Urinary bladder (tissue), 4 donors: ENCODE measurements around the gene FOXN4. TPM values are rescaled to one million over a fixed set of nuclear protein-coding genes. Genes with fewer than 3 reads are reported as not detected.
A peak's percentile ranks its signal among the peaks of the same experiment; 100 is the strongest.

Source experiments
- DNase-seq: peaks from one replicate; pipeline ENCODE4 v3.0.0-alpha.2; 2015; ENCODE audit errors: extremely low spot score
- H3K27ac ChIP-seq: one replicate; pipeline ENCODE4 v1.5.1; 2013; ENCODE audit warnings: low read depth, mild to moderate bottlenecking, moderate library complexity
- H3K36me3 ChIP-seq: one replicate; pipeline ENCODE4 v1.6.1; 2013; ENCODE audit warnings: mild to moderate bottlenecking, moderate library complexity; ENCODE audit not compliant: insufficient read depth
- H3K4me1 ChIP-seq: one replicate; pipeline ENCODE4 v1.6.1; 2013; ENCODE audit warnings: mild to moderate bottlenecking, moderate library complexity; ENCODE audit not compliant: insufficient read depth
- H3K4me3 ChIP-seq: one replicate; pipeline ENCODE4 v1.5.1; 2013; ENCODE audit warnings: low read depth, low read length
- WGBS: extraction: QIAGEN DNeasy Blood & Tissue Kit; methylation state at CpG from one replicate; pipeline ENCODE4 v1.1.7; 2013; 5-methylcytosine and 5-hydroxymethylcytosine counted together
- polyA plus RNA-seq: library from polyadenylated mRNA; stranded (reverse); fragments of 200-250 nt; gene quantifications from one replicate; pipeline ENCODE4 v1.2.3, GENCODE V29; 2013
- total RNA-seq: library from RNA; depleted of rRNA; stranded (reverse); fragments of >200 nt; gene quantifications from one replicate; pipeline ENCODE4 v1.2.3, GENCODE V29; 2014
- donor health status: healthy with polysubstance abuse.
- donor health status: healthy.

FOXN4 gene
- total and polyA plus RNA-seq, 2 donors: not detected

DNA sequence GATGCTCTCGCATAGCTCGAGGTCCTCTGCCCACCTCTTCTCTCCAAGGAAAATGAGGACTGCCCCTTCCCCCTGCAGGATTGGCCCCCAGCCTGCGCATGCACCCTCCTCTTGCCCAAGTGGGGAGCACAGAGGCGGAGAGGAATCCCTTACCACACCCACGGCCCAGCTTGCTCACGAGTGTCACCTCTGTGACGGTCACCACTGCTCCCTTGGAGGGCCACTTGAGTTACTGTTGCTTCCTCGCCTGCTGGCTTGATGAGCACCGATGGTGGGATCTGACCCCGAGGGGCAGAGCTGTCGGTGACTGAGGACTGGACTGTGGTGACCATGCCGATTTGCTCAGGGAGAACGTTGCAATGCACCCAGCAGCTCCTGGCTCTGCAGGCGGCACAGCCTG is 41.7 kb downstream of the FOXN4 start:
- peaks cover 3% of the 10 kb centered on the region for H3K36me3 ChIP-seq
- H3K4me1 ChIP-seq: no peaks in the 10 kb centered on the region
- no peak for DNase-seq
- 86% methylated on average over 14 of the region's 14 CpGs for WGBS
- H3K27ac ChIP-seq: no peak overlapping the region
- H3K4me3 ChIP-seq: no peak overlapping the region

DNA sequence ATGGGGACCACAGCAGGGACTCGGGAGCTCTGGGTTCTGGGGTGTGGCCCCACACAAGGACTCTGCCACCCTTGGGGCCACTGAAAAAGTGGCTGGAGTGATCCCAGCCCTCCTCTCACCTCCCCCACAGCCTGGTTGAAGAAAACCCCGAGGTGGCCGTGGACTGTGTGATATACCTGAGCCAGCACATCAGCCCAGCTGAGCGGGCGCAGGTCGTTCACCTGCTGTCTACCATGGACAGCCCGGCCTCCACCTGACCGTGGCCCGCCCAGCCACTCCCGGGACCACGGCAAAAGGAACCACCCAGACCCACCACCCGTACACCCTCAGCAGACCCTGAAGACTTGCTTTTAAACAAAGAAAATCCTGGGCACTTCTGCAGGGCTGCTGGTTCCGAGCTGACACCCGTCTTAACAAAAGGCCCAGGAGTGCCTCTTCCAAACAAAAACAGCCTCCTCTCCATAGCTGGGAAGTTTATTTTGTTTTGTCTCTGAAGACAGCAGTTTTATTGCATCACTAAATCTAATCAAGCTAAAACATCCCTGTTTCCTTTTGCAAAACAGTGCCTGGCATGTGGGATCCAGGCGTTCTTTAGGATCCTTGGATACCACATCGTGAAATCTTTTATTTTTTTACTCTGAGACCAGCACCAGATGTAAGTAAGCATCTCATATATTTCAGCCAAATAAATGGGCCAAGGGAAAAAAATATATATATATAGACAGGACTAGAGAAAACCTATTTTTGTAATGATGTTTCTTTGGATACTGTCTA is 42.8 kb downstream of the FOXN4 start:
- 77% methylated on average over 16 of the region's 16 CpGs for WGBS
- Histone ChIP-seq H3K36me3 (peaks cover 3% of the 10 kb centered on the region), H3K27ac (no peak overlapping the region), H3K4me3 (no peak overlapping the region), H3K4me1 (no peaks in the 10 kb centered on the region)
- no peak for DNase-seq

DNA sequence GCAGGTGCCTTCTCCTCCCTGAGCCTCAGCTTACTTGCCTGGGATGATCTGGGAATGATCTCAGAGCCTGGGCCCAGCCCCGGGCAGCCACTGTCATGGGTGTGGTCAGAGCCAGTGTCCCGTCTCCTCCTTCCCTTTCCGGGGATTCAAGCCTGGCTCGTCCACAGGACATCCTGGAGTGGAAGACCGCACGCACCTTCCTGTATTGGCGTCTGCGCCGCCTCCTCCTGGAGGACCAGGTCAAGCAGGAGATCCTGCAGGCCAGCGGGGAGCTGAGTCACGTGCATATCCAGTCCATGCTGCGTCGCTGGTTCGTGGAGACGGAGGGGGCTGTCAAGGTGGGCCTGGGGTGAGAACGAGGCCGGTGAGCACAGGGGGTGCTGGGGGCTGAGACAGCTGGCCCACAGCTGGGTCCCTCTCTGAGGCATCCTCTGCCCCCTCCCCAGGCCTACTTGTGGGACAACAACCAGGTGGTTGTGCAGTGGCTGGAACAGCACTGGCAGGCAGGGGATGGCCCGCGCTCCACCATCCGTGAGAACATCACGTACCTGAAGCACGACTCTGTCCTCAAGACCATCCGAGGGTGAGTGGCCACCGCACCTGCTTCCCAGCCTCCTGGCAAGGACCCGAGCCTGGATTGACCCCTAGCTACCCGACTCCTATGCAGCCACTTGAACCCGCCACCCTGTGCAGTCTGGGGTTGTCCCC is 44.0 kb downstream of the FOXN4 start:
- no peak overlapping the region for H3K27ac ChIP-seq
- DNase-seq: no peak

DNA sequence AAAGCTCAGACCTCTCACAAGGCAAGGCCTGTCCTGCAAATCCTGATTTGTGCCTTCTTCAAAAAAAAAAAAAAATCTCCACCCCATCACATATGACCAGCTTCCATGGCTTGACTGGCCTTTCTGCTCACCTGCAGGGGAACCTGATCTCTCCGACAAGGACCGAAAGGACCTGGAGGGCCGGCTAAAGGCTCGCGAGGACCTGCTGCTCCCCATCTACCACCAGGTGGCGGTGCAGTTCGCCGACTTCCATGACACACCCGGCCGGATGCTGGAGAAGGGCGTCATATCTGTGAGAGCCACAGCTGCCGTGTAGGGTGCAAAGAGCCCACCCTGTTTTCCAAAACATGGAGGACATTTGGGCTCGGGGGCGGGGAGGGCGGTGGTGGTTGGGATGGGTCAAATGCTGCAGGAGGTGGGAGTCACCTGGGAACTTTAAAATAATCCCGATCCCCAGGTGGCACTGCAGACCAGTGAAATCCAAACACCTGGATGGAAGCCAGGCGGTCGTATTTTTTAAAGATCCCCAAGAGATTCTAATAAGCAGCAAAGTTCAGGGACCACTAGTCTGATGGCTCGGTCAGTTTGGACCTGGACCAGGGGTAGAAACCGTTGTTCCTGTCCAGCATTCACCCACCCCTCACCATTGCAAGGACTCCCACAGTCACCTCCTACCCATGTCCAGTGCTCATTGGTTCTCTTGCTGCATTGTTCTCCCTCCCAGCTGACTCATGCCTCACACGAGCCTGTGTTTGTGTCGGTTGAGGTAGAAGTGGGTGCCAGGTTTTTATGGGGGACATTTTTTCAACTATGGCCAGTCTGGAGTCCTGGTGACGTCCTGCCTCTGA is 44.8 kb downstream of the FOXN4 start:
- 40% methylated on average over 23 of the region's 23 CpGs for WGBS
- Histone ChIP-seq H3K36me3 (peaks cover 3% of the 10 kb centered on the region), H3K4me3 (no peak overlapping the region), H3K4me1 (no peaks in the 10 kb centered on the region), H3K27ac (no peak overlapping the region)
- DNase-seq: peak; percentile 20

More for the DNA sequence above, 44.0 kb downstream of the FOXN4 start:
- no peak overlapping the region for H3K4me3 ChIP-seq
- no peaks in the 10 kb centered on the region for H3K4me1 ChIP-seq
- peaks cover 3% of the 10 kb centered on the region for H3K36me3 ChIP-seq
- WGBS: 93% methylated on average over 27 of the region's 27 CpGs

DNA sequence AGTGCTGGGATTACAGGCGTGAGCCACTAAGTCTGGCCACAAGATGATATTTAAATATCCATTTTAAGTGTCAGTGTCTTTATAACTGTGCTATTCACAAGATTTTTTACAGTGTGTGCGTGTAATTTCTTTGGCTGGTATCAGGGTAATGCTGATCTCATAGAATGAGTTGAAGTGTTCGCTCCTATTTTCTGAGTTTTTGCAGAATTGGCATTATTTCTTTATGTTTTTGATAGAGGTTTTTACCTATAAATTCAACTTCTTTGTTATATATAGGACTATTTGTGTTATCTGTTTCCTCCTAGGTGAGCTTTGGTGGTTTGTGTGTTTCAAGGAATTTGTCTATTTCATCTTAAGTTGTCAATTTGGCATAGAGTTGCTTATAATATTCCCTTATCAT is 45.6 kb downstream of the FOXN4 start:
- DNase-seq: no peak
- 98% methylated on average over 3 of the region's 3 CpGs for WGBS
- H3K27ac ChIP-seq: no peak overlapping the region
- no peak overlapping the region for H3K4me3 ChIP-seq
- H3K4me1 ChIP-seq: no peaks in the 10 kb centered on the region
- peaks cover 3% of the 10 kb centered on the region for H3K36me3 ChIP-seq

DNA sequence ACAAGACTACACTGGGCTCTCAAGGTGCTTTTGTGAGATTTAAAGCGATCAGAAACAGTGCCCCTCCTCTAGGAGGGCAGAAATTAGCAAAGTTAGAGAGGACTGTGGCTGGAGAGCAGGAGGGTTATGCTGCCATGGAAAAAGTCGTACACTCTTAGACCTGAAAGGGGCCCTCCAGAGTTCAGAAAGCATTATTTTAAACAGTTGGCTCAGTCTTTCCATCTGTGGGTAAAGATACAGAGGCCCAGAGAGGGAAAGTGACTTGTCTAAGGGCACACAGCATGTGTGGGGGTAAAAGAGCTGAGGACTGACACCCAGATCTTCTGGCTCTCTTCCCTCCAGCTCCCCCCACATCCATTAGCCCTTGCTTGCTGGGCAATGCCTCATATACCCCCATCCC is 47.1 kb downstream of the FOXN4 start:
- 95% methylated on average over 2 of the region's 2 CpGs for WGBS
- Histone ChIP-seq H3K4me1 (no peaks in the 10 kb centered on the region), H3K36me3 (peaks cover 3% of the 10 kb centered on the region), H3K27ac (no peak overlapping the region), H3K4me3 (no peak overlapping the region)
- no peak for DNase-seq

DNA sequence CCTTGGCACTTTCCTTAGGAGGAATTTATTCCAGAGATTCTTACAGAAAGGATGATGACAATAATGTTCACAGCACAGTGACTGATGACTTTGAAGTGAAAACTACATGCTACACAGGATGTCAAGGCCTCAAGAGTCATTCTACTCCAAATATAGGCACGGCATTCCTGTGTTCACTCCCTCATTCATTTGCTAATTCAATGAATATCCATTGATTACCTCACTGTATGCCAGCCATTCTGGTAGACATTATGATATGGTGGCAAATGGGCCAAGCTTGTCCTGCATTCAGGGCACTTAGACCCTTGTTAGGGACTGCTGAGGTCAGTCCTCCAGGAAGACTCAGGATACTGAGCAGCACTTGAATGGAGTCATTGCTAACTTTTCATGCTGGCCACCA is 48.0 kb downstream of the FOXN4 start:
- no peak for DNase-seq
- WGBS: 96% methylated on average over 1 of the region's 1 CpG
- peaks cover 1% of the 10 kb centered on the region for H3K36me3 ChIP-seq
- H3K27ac ChIP-seq: no peak overlapping the region
- H3K4me3 ChIP-seq: no peak overlapping the region
- H3K4me1 ChIP-seq: no peaks in the 10 kb centered on the region

DNA sequence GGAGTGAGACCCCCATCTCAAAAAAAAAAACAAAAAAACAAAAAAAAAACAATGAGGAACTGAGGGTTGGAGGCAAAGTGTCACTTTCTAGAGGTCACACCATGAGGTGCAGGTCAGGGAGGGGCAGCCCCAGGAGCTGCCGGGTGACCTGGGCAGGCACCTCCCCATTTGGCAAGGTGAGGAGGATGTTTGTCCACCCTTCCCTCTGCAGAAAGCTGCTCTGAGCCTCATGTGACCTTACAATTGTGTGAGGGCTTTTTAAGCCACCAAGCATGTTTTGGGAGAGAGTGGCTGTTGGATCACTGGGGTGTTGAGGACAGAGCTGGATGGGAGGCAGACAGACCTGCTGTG is 49.6 kb downstream of the FOXN4 start:
- no peaks in the 10 kb centered on the region for H3K4me1 ChIP-seq
- no peaks in the 10 kb centered on the region for H3K36me3 ChIP-seq
- no peak overlapping the region for H3K27ac ChIP-seq
- no peak for DNase-seq
- H3K4me3 ChIP-seq: no peak overlapping the region
- WGBS: 90% methylated on average over 1 of the region's 1 CpG

DNA sequence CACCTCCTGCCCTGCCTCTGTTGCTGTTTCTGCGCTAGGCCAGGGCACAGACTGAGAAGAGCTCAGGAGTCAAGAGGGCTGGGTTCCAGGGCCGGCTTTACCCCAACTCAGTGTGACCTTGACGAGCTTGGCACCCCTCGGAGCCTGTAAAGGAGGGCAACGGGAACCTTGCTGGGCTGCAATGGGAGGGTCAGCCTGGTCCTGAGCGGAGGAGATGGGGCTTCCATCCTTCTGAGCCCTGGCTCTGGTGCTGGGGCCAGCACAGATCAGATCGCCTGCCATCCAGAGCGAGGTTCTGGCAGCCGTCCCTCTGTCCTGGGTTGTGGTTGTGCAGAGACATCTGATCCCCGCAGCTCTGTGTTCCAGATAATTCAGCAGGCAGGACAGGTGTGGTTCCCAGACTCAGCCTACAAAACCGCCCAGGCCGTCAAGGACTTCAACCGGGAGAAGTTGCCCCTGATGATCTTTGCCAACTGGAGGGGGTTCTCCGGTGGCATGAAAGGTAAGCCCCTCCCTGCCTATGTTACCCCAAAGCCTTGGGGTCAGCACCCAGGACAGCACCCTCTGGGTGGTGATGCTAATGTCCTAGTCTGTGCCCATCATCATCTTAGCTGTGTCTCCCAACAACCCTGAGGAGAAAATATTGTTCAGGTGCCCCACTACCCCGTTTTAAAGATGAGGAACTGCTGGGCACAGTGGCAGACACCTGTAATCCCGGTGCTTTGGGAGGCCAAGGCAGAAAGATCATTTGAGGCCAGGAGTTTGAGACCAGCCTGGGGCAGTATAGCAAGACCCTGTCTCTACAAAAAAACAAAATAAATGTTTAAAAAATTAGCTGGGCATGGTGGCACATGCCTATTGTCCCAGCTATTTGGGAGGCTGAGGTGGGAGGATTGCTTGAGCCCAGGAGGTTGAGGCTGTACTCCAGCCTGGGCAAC is 50.2 kb downstream of the FOXN4 start:
- H3K36me3 ChIP-seq: no peaks in the 10 kb centered on the region
- 86% methylated on average over 16 of the region's 16 CpGs for WGBS

DNA sequence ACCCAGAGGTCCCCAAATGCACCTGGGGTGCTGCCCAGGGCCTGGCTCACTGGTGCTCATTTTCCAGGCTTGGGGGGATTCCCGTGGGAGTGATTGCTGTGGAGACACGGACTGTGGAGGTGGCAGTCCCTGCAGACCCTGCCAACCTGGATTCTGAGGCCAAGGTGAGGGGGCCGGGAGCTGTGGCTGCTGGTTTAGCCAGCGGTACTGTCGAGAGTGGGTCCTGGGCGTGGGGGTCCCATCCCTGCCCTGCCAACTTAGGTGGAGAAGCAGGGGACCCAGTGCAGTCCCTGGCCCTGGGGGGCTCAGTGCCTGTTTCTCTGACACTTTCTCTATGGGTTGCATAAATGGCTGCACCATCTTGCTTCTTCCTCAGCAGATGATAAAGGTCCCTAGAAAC is 50.9 kb downstream of the FOXN4 start:
- H3K4me3 ChIP-seq: no peak overlapping the region
- H3K4me1 ChIP-seq: no peaks in the 10 kb centered on the region
- no peak overlapping the region for H3K27ac ChIP-seq
- 83% methylated on average over 6 of the region's 6 CpGs for WGBS
- H3K36me3 ChIP-seq: no peaks in the 10 kb centered on the region
- DNase-seq: no peak

More for the DNA sequence above, 50.2 kb downstream of the FOXN4 start:
- Histone ChIP-seq H3K4me3 (no peak overlapping the region), H3K4me1 (no peaks in the 10 kb centered on the region), H3K27ac (no peak overlapping the region)
- no peak for DNase-seq

DNA sequence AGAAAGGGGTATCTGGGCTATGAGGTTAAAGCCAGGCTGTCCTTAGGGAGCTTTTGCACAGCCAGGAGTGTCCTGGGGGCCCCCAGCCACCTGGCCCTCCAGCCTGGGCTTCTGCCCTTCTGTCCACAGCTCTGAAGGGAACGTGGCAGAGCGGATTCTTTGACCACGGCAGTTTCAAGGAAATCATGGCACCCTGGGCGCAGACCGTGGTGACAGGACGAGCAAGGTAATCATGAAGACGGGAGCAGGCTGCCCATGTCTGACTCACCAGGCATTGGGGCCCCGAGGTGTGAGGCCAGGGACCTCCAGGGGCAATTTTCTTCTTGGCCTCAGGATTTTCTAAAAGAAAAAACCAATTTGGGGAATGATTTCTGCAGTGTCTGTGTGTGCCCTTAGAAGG is 53.1 kb downstream of the FOXN4 start:
- DNase-seq: no peak
- Histone ChIP-seq H3K27ac (no peak overlapping the region), H3K4me1 (no peaks in the 10 kb centered on the region), H3K36me3 (no peaks in the 10 kb centered on the region), H3K4me3 (no peak overlapping the region)
- 93% methylated on average over 8 of the region's 8 CpGs for WGBS

DNA sequence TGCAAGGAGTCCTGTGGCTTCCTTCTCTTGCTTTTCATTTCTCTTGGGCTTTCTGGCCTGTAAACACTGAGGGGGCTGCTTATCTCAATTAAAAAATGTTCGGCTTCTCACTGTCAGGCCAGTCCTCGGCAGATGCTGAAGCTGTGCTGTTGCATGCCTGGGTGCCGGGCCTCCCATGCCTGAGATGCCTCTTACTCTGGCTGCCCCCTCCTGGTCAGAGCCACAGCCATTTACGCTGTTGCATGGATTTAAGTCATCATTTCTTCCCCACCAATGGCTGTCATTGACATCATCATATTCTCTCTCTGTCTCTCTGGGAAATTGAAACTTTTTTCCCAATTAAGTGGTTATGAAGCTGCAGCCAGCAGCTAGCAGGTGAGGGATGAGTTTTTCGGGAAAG is 53.7 kb downstream of the FOXN4 start:
- Histone ChIP-seq H3K4me1 (no peaks in the 10 kb centered on the region), H3K4me3 (no peak overlapping the region), H3K36me3 (no peaks in the 10 kb centered on the region), H3K27ac (no peak overlapping the region)
- DNase-seq: no peak
- 76% methylated on average over 5 of the region's 5 CpGs for WGBS
